SK-N-SH treated with all-trans-retinoic acid at 6 μM for 48 hours (cell line): ENCODE results near the gene ELFN2.

Source experiments
- BACH2 ChIP-seq: fragments of 250-450 bp; sonication (Bioruptor Pico); IDR thresholded peaks from 2 replicates; pipeline ENCODE4 v1.9.0; 2021; ENCODE audit warnings: mild to moderate bottlenecking, borderline replicate concordance
- CSRNP3 ChIP-seq: fragments of 250-450 bp; sonication (Bioruptor Pico); IDR thresholded peaks from 2 replicates; pipeline ENCODE4 v1.5.1; 2021; ENCODE audit warnings: mild to moderate bottlenecking, moderate library complexity
- ESRRG ChIP-seq: fragments of 250-450 bp; sonication (Bioruptor Pico); IDR thresholded peaks from 2 replicates; pipeline ENCODE4 v1.6.1; 2021; ENCODE audit warnings: mild to moderate bottlenecking
- ISL1 ChIP-seq: fragments of 250-450 bp; sonication (Bioruptor Pico); IDR thresholded peaks from 2 replicates; pipeline ENCODE4 v2.1.2; 2022; ENCODE audit warnings: mild to moderate bottlenecking, moderate library complexity
- OSR1 ChIP-seq: fragments of 250-450 bp; sonication (Bioruptor Pico); IDR thresholded peaks from 2 replicates; pipeline ENCODE4 v1.8.0; 2022; ENCODE audit warnings: moderate library complexity, mild to moderate bottlenecking, inconsistent platforms
- PPARA ChIP-seq: fragments of 250-450 bp; sonication (Bioruptor Pico); IDR thresholded peaks from 2 replicates; pipeline ENCODE4 v1.5.0; 2020; ENCODE audit warnings: mild to moderate bottlenecking, borderline replicate concordance
- RARB ChIP-seq: fragments of 250-450 bp; sonication (Bioruptor Pico); IDR thresholded peaks from 2 replicates; pipeline ENCODE4 v1.8.0; 2021; ENCODE audit warnings: mild to moderate bottlenecking, moderate library complexity
- ZFP30 ChIP-seq: fragments of 450-650 bp; formaldehyde crosslinking; IDR thresholded peaks from 2 replicates; pipeline ENCODE4 v1.5.0; 2022; ENCODE audit warnings: mild to moderate bottlenecking, moderate library complexity
- ZNF8 ChIP-seq: fragments of 450-650 bp; formaldehyde crosslinking; IDR thresholded peaks from 2 replicates; pipeline ENCODE4 v1.5.0; 2020; ENCODE audit warnings: mild to moderate bottlenecking, moderate library complexity

- TF ChIP-seq PPARA (no peak), ESRRG (CRISPR knock-in tag) (no peak), OSR1 (CRISPR knock-in tag) (no peak), RARB (no peak), ZFP30 (no peak), CSRNP3 (CRISPR knock-in tag) (no peak), ZNF8 (no peak), ISL1 (CRISPR knock-in tag) (no peak), BACH2 (CRISPR knock-in tag) (no peak)
These were observed 8.8 kb upstream of the ELFN2 start for GRCh38 chr22:37435970-37436603.
